NCI-H774 (cell line): Measurements from ENCODE around the gene ASIC2.

Source experiments
- DNase-seq: peaks from one replicate; lab custom pipeline; 2025; lab: John Stamatoyannopoulos, UW

ASIC2 gene

GRCh38 chr17:33202796-33203495 lies 90.1 kb downstream of the ASIC2 start:
- no peak for DNase-seq

DNA sequence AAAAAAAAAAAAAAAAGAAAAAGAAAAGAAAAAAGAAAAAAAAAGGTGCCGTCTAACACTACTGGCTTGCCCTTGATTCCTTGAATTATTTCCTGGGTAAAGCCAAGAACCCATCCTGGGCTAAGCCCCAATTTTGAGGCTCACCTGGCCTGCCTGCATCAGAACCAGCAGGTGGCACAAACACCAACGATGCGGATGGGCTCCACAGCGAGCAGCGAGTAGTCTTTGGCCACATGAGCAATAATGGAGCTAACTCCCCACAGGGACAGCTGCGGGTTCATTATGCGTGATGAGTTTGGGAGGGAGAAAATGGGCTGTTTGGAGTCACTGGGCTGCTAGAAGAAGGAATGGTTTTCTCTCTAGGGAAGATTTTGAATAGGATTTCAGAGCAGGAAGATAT lies 91.1 kb downstream of the ASIC2 start:
- no peak for DNase-seq

DNA sequence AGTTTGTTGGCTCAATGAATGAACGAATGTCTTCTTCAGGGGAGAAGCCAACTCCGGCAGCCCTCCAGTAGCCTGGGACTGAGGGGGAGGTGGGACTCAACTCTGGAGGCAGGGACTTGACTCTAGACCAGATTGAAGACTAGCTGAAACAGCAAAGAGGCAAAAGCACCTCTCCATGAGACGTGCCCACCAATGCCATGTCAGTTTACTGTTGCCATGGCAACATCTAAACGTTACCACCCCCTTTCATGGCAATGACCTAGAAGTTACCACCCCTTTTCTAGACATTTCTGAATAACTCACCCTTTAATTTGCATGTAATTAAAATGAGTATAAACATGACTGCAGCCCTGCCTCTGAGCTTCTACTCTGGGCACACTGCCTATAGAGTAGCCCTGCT lies 91.8 kb downstream of the ASIC2 start:
- no peak for DNase-seq

DNA sequence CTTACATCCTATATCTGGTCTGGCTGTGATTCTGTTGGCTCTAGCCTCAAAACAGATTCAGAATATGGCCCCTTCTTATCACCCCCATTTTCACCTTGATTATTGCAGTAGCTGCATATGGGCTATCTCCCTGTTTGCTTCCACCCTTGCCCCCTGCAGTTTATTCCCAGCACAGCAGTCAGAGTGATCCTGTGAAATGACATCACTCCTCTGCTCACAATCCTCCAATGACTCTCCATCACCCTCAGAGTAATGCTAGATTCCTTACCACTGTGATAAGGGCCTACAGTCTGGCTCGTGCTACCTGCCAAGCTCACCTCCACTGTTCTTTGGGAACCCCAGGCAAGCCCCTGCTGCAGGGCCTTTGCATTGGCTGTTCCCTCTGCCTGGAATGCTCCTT lies 92.5 kb downstream of the ASIC2 start:
- DNase-seq = no peak

GRCh38 chr17:33199571-33200510 lies 93.3 kb downstream of the ASIC2 start:
- DNase-seq = no peak

DNA sequence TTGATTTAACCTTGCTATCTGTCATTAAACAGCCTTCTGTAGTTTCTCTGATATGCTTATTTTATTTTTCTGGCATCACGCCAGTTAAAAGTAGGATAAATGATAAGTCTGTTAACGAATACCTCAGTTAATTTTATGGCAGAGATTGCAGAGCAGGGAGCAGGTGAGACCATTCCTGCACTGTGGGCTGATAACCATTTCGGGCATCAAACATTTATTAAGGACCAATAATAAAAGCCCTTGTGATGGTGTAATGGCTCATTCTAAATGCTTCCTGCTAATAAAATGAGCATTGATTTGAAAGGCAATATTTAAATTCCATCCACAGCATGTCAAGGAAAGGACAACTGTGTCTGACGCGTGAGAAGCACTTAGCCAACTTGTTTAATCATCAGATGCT lies 94.1 kb downstream of the ASIC2 start:
- DNase-seq = no peak

DNA sequence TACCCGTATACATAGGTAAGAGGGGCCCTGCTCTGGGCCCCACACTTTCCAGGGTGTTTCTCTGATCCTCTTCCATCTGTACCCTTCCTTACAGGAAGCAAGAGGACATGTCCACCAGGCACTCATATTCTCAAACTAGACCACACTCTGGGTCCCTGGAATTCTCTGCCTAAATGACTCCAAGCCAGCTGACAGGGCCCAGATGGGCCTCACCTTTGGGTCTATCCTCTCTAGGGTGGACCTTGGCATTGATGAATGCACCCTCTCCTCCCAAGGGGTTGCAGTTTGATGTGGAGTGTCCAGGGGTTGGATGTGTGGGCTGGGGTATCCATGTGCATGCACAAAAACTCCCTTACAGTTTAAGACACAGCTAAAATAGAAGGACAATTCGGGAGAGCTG lies 95.8 kb downstream of the ASIC2 start:
- no peak for DNase-seq

DNA sequence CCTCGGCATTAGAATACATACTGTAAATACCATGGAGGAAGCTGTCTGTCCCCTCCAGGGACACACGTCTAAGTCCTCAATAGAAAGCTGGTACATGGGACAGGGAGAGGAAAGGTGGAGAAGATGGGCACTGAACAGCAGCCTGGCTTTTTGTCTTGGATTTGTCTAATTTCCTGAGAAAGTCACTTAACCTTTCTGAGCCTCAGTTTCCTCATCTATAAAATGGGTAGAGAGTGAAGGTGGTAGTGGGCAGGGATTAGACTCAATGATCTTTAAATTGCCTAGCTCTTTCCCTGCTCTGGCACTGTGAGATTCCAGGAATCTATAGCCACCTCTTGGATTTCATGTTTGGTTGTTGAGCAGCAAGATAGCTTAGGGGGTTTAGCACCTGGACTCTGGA lies 96.2 kb downstream of the ASIC2 start:
- no peak for DNase-seq

- no peak for DNase-seq
Observed at GRCh38 chr17:33192951-33193911, 99.9 kb downstream of the ASIC2 start.

DNA sequence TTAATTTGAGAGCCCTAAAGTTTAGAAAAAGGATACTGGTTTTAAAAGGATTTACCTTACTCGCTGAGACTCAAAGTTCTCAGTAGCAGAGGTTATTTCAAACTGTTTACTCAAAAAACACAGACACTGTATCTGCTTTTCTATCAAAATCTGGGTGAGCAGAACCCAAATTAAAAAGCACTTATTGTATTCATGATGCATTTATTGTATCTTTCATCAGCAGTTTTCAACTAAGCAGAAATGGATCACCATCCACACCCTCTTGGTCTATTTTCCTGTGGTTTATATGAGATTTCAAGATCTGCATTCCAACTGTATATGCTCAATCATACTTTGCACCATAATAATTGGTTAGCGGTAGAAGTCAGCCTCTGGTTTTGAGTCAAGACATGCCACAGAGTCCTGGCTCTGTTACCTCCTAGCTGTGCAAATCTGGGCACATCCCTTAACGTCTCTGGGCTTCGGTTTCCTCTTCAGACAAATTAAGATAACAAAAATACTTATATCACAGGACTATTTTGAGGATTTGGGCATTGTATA lies 109.5 kb downstream of the ASIC2 start:
- no peak for DNase-seq

- DNase-seq = no peak
Observed at GRCh38 chr17:33179151-33179550, 113.9 kb downstream of the ASIC2 start.

- DNase-seq = no peak
Observed at GRCh38 chr17:33178681-33179080, 114.4 kb downstream of the ASIC2 start.

- no peak for DNase-seq
Observed at GRCh38 chr17:33175562-33175961, 117.5 kb downstream of the ASIC2 start.

GRCh38 chr17:33171931-33172330 lies 121.2 kb downstream of the ASIC2 start:
- no peak for DNase-seq

- no peak for DNase-seq
Observed at GRCh38 chr17:33169580-33170285, 123.4 kb downstream of the ASIC2 start.

- no peak for DNase-seq
Observed at GRCh38 chr17:33167736-33168135, 125.4 kb downstream of the ASIC2 start.

- no peak for DNase-seq
Observed at GRCh38 chr17:33166472-33166871, 126.6 kb downstream of the ASIC2 start.

DNA sequence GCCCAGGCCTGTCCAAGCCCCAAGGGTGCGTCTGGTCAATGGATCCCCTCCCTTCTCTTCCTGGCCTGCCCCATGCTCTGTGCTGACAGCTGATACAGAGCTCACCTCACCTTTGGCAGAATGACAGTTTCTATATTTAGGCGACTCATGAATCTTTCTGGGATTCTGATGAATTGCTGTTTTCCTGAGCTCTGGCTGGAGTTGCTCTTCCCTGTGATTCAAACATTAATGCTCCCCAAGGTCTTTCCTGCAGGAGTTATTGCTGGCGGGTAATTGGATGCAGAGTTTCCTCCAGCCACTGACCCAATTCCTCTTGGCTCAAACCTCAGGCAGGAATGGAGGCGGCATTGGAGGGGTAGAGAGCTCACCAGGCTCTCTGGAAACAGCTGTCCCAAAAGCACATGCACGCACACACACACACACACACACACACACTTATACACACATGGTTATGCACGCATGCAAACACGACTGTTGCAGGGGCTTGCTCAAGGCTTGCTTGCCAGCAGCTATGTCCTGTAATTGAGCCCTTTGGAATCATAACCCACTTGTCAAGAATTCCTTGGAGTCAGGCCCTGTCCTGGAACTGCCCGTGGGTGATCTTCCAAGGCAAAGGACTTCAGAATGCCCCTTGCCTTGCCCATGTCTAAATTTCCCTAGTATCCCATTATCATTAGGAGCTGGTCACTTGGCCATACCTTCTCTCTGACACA lies 128.8 kb downstream of the ASIC2 start:
- no peak for DNase-seq

GRCh38 chr17:33163533-33164168 lies 129.4 kb downstream of the ASIC2 start:
- DNase-seq = no peak

DNA sequence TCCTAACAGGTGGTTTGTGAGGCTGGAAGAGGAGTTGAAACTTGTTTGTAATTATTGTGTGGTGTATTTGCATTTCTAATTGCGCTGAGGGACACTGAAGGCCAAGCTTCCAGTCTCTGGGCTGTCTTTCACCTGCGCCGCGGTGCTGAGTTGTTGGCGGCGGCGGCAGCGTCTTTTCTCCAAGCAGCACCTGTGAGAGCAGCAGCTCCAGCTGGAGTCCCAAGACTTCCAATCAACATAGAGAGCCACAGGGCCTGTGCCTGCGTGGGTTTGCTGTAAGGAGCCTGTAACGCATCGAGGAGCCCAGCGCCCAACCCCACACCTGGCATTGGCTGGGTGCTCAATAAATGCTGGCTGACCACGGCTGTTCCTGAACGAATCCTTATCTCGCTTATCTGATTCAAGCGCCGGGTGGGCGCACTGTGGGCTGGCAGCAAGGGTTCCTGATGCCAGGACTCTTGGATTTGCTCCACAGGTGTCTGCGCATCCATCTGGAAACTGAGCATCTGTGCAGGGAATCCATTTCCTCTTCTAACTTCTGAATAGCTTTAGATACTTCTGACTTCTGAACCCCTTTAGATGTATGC lies 138.1 kb downstream of the ASIC2 start:
- DNase-seq = no peak
